GM12878 (cell line): ENCODE measurements around the gene BPIFB3. TPM values are rescaled to one million over a fixed set of nuclear protein-coding genes. Genes with fewer than 3 reads are reported as not detected.

Experiments used
- ATAC-seq: fragments of 200-7000 bp; cut with Tn5 transposase; 3 replicates; pipeline ENCODE4 v1.9.1; 2020; ENCODE audit warnings: mild to moderate bottlenecking, moderate library complexity
- BruUV-seq: library from RNA; stranded (reverse); fragments of 400-500 nt; replicated peaks from 2 replicates; lab custom pipeline; 2021; lab: Mats Ljungman, UMichigan
- CTCF ChIA-PET: fragments of 300-600 bp; sonication (Branson Sonifier 250); formaldehyde crosslinking; extraction: SDS; loops from one replicate; lab custom pipeline; 2021; ENCODE audit warnings: inconsistent platforms; lab: Yijun Ruan, JAX
- POLR2A ChIA-PET: fragments of 350-600 bp; formaldehyde crosslinking; extraction: SDS; loops from one replicate; lab custom pipeline; 2021; ENCODE audit warnings: inconsistent platforms; lab: Charles Lee
- RAD21 ChIA-PET: fragments of 300-600 bp; sonication (Branson Sonifier 250); formaldehyde crosslinking; loops from one replicate; lab custom pipeline; 2023; ENCODE audit warnings: antibody characterized with exemption; ENCODE audit not compliant: unreplicated experiment; lab: Charles Lee
- SMC1A ChIA-PET: fragments of 300-600 bp; sonication (Branson Sonifier 250); formaldehyde crosslinking; loops from one replicate; lab custom pipeline; 2023; ENCODE audit not compliant: unreplicated experiment, uncharacterized antibody; lab: Charles Lee
- DNase-seq: peaks from one replicate; pipeline ENCODE4 v3.0.0-alpha.2; 2011; ENCODE audit warnings: low read depth, low spot score
- FAIRE-seq: peaks from 3 replicates; lab custom pipeline; 2011; peaks lifted over from hg19 to GRCh38; lab: Jason Lieb, UNC
- H2AFZ ChIP-seq: 2 replicates; pipeline ENCODE4 v1.6.0; 2011; ENCODE audit warnings: low read depth, low read length, control low read depth; ENCODE audit not compliant: control insufficient read depth
- H3K27ac ChIP-seq: 2 replicates; pipeline ENCODE4 v1.5.1; 2011; ENCODE audit warnings: control low read depth; ENCODE audit not compliant: control insufficient read depth, insufficient read depth
- H3K27me3 ChIP-seq, 2 experiments: replicated peaks in 1 of 2; 2 replicates each; pipeline versions ENCODE4 v1.6.0 to v1.6.1; 2011; ENCODE audit warnings: low read length in 1 of 2; ENCODE audit not compliant: control insufficient read depth in 2 of 2, insufficient read depth in 2 of 2
- H3K36me3 ChIP-seq, 2 experiments: 2 replicates each; pipeline ENCODE4 v1.5.1; 2011; ENCODE audit warnings: low read length in 1 of 2; ENCODE audit not compliant: control insufficient read depth in 2 of 2, insufficient read depth in 2 of 2
- H3K4me1 ChIP-seq: 2 replicates; pipeline ENCODE4 v1.6.1; 2011; ENCODE audit warnings: mild to moderate bottlenecking, low read length, moderate library complexity, mixed read lengths; ENCODE audit not compliant: control insufficient read depth, insufficient read depth
- H3K4me2 ChIP-seq: 2 replicates; pipeline ENCODE4 v1.6.0; 2011; ENCODE audit warnings: control low read depth; ENCODE audit not compliant: control insufficient read depth, insufficient read depth
- H3K4me3 ChIP-seq: fragments of 200-600 bp; sonication (generic); 2 replicates; pipeline ENCODE4 v1.5.1; 2016
- H3K79me2 ChIP-seq: 2 replicates; pipeline ENCODE4 v1.6.0; 2011; ENCODE audit warnings: low read length; ENCODE audit not compliant: control insufficient read depth, insufficient read depth
- H3K9ac ChIP-seq: 2 replicates; pipeline ENCODE4 v1.8.0; 2011; ENCODE audit warnings: low read length, control low read depth, mixed read lengths; ENCODE audit not compliant: control insufficient read depth, insufficient read depth
- H3K9me3 ChIP-seq: replicated peaks from 3 replicates; pipeline ENCODE4 v1.5.1; 2011; ENCODE audit warnings: mild to moderate bottlenecking, low read length; ENCODE audit not compliant: control insufficient read depth, insufficient read depth
- H4K20me1 ChIP-seq: 2 replicates; pipeline ENCODE4 v1.6.0; 2011; ENCODE audit not compliant: control insufficient read depth, insufficient read depth
- CEBPB ChIP-seq, 2 experiments: fragments of 150-350 bp in 1 of 2; IDR thresholded peaks; 2 replicates each; pipeline ENCODE4 v1.6.1; 2012 to 2014; ENCODE audit warnings: low read depth in 2 of 2, low read length in 2 of 2, borderline replicate concordance in 1 of 2, inconsistent platforms in 1 of 2
- CHD2 ChIP-seq: IDR thresholded peaks from 2 replicates; pipeline ENCODE4 v1.6.1; 2011; ENCODE audit warnings: low read depth, low read length, improper control_type of control experiment, borderline replicate concordance
- KDM1A ChIP-seq: fragments of 200-600 bp; sonication (generic); IDR thresholded peaks from 2 replicates; pipeline ENCODE4 v1.6.1; 2016; ENCODE audit warnings: borderline replicate concordance
- SRF ChIP-seq, 2 experiments: IDR thresholded peaks; 2 replicates each; pipeline ENCODE4 v1.6.1; 2011; ENCODE audit warnings: low read depth in 2 of 2, low read length in 2 of 2, mild to moderate bottlenecking in 1 of 2, moderate library complexity in 1 of 2
- WRNIP1 ChIP-seq: IDR thresholded peaks from 2 replicates; pipeline ENCODE4 v1.6.1; 2011; ENCODE audit warnings: low read depth, low read length, improper control_type of control experiment, borderline replicate concordance
- ZNF274 ChIP-seq: IDR thresholded peaks from one replicate; pipeline ENCODE4 v1.8.0; 2011; ENCODE audit not compliant: insufficient read length, insufficient read depth
- WGBS: methylation state at CpG from one replicate; pipeline ENCODE4 v1.1.6; 2016; ENCODE audit warnings: low lambda C conversion rate; ENCODE audit not compliant: insufficient replicate concordance, insufficient coverage; ENCODE audit errors: missing lambda C conversion rate; 5-methylcytosine and 5-hydroxymethylcytosine counted together
- in situ Hi-C: fragments of 300-500 bp; cut with MboI; formaldehyde crosslinking; loops from 9 replicates; pipeline ENCODE4 v1.14.3; 2018; ENCODE audit warnings: mixed read lengths
- intact Hi-C: fragments of 100-400 bp; cut with micrococcal nuclease; formaldehyde crosslinking; loops from one replicate; pipeline ENCODE4 v1.14.2; 2022; ENCODE audit not compliant: unreplicated experiment
- polyA plus RNA-seq, 11 experiments: library from polyadenylated mRNA; depleted of rRNA in 4 of 11; unstranded in 6 of 11; stranded (reverse) in 5 of 11; fragments of >200 nt; fragmentation: Nextera tagmentation in 4 of 11; fragmentation: Illumina TruSeq in 1 of 11; extraction: Ambion mirVana in 4 of 11; extraction: Trizol in 1 of 11; gene quantifications; 1 replicate in 1 of 11; 2 replicates in 10 of 11; pipeline versions ENCODE4 v1.2.1 to v1.2.3, GENCODE V29; 2011 to 2016; ENCODE audit warnings: inconsistent platforms in 2 of 11, missing spikeins in 2 of 11, low read depth in 1 of 11
- total RNA-seq, 4 experiments: library from RNA; depleted of rRNA in 3 of 4; stranded (reverse); fragments of >200 nt in 3 of 4; fragmentation: Illumina TruSeq in 1 of 4; extraction: Trizol in 1 of 4; gene quantifications; 2 replicates each; pipeline versions ENCODE4 v1.2.1 to v1.2.3, GENCODE V29; 2013 to 2021

Gene BPIFB3
- total and polyA plus RNA-seq, 10 of the 15 experiments (the other 5 are each of a cell fraction or from before 2014, with no cell fraction given) = not detected

DNA sequence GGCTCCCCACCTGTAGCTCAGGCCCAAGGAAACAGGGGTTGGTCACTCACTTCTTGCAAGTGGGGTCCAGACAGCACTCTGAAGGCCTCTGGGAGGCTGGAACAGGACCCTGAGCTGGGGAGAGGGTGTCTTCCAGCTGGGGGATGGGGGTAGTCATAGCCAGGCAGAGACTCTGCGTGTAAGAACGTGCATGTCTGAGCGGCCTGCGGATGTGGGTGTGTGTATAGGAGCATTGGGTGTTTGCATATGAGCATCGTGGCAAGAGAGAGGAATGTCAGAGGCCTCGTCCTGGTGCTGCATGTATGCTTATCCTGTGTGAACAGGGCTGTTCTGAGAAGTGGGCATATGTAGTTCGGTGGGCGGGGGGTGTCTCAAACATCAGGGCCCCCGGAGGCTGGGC is 12.1 kb downstream of the BPIFB3 start (continued):
- TF ChIP-seq CHD2 = no peak
- no peak for TF ChIP-seq ZNF274
- TF ChIP-seq CEBPB (IDR thresholded peaks at IDR 0.05; ENCODE audit: borderline replicate concordance in 1 of 2, low read depth in 2 of 2, low read length in 2 of 2) = no peak
- no peak for TF ChIP-seq SRF (IDR thresholded peaks at IDR 0.05; ENCODE audit: low read depth in 2 of 2, low read length in 2 of 2)

- in situ Hi-C loops = no loop called here
- Histone ChIP-seq H3K4me1 (no peaks in the 10 kb centered on the region), H3K27me3 (no peaks in the 10 kb centered on the region; a peak in 1 of 4 replicates), H4K20me1 (no peaks in the 10 kb centered on the region), H3K79me2 (no peaks in the 10 kb centered on the region), H3K4me3 (no peak overlapping the region), H2AFZ (no peak overlapping the region), H3K9me3 (no peaks in the 10 kb centered on the region), H3K9ac (no peak overlapping the region), H3K27ac (no peak overlapping the region), H3K36me3 (no peaks in the 10 kb centered on the region), H3K4me2 (no peak overlapping the region)
- BruUV-seq = no TSS peak
- FAIRE-seq (no peak), ATAC-seq (no peak), DNase-seq (no peak)
- POLR2A ChIA-PET = no interaction called here
- RAD21 ChIA-PET = no interaction called here
- WGBS = 27% methylated on average over 3 of the region's 3 CpGs
- intact Hi-C loops = no loop called here
- CTCF ChIA-PET = interaction anchor here (1.2 to 1.5 kb wide), 2 partner anchors 10 to 278 kb away, joined by 3 to 4 read pairs; no protein-coding TSS in a partner anchor
- TF ChIP-seq KDM1A (no peak), WRNIP1 (no peak)
- SMC1A ChIA-PET = no interaction called here
Observed at GRCh38 chr20:33067806-33068205, 14.1 kb downstream of the BPIFB3 start.
